ENCODE results near the gene NSUN3. TPM values are rescaled to one million over a fixed set of nuclear protein-coding genes. Genes with fewer than 3 reads are reported as not detected.

Gene NSUN3
- total and polyA plus RNA-seq, 2 of the 8 experiments (the other 6 are each of a cell fraction or from before 2014, with no cell fraction given): 2.1 to 5.1 TPM

- no peaks in the 10 kb centered on the region for H3K4me1 ChIP-seq (replicated peaks in 1 of 4; ENCODE audit: control insufficient read depth in 3 of 4, insufficient read depth in 4 of 4, low read length in 3 of 4)
- H3K9me3 ChIP-seq (ENCODE audit: insufficient read depth in 2 of 2, low read depth in 1 of 2, low read length in 1 of 2): no peaks in the 10 kb centered on the region
- no peak within 1 kb of the TSS for H3K23ac ChIP-seq (ENCODE audit: insufficient read length)
- no peak within 1 kb of the TSS for H3K4me3 ChIP-seq (ENCODE audit: extremely low read depth in 1 of 4, insufficient read depth in 2 of 4, low read depth in 3 of 4, low read length in 4 of 4)
- no peak within 1 kb of the TSS for H3K4ac ChIP-seq (replicated peaks; ENCODE audit: insufficient read length, low read depth, low read length)
- no peak within 1 kb of the TSS for H2AK5ac ChIP-seq (ENCODE audit: low read depth, low read length)
- ChIA-PET CTCF (ENCODE audit: partially characterized antibody) (interaction anchor here (1.0 kb wide), 1 partner anchor 9 kb away, joined by 3 read pairs; no protein-coding TSS in a partner anchor), POLR2A (ENCODE audit: partially characterized antibody) (no interaction called here)
- H3K27me3 ChIP-seq (replicated peaks in 1 of 4; ENCODE audit: control insufficient read depth in 3 of 4, extremely low read depth in 1 of 4, insufficient read depth in 3 of 4, low read length in 3 of 4): no peaks in the 10 kb centered on the region
- FAIRE-seq (no peak), DNase-seq (ENCODE audit: low read depth in 1 of 2, low spot score in 2 of 2) (no peak)
- no peaks in the 10 kb centered on the region for H3K36me3 ChIP-seq (ENCODE audit: control insufficient read depth in 2 of 4, insufficient read depth in 4 of 4, low read length in 3 of 4)
- no peaks in the 10 kb centered on the region for H3K79me2 ChIP-seq (ENCODE audit: control insufficient read depth in 1 of 2, insufficient read depth in 2 of 2, low read length in 2 of 2)
- no peak within 1 kb of the TSS for H4K8ac ChIP-seq (ENCODE audit: extremely low read depth, insufficient read depth, low read length)
- H2BK15ac ChIP-seq (ENCODE audit: low read length): no peak within 1 kb of the TSS
- H2BK20ac ChIP-seq (ENCODE audit: low read length): no peak within 1 kb of the TSS
- no peak within 1 kb of the TSS for H3K4me2 ChIP-seq (ENCODE audit: insufficient read depth in 1 of 2, low read depth in 2 of 2, low read length in 2 of 2)
- no peaks in the 10 kb centered on the region for H3K23me2 ChIP-seq (ENCODE audit: low read depth, low read length)
- H4K20me1 ChIP-seq (replicated peaks in 1 of 2; ENCODE audit: control insufficient read depth in 1 of 2, insufficient read depth in 2 of 2, low read length in 2 of 2): no peaks in the 10 kb centered on the region
- H4K5ac ChIP-seq (ENCODE audit: insufficient read length, low read depth, low read length): no peak within 1 kb of the TSS
- no peak within 1 kb of the TSS for H3K56ac ChIP-seq (replicated peaks; ENCODE audit: insufficient read length, low read depth, low read length)
- H2BK120ac ChIP-seq (replicated peaks; ENCODE audit: low read depth, low read length): no peak within 1 kb of the TSS
- H2AFZ ChIP-seq (ENCODE audit: low read length): no peak within 1 kb of the TSS
- H3K27ac ChIP-seq (ENCODE audit: low read depth, low read length): no peak within 1 kb of the TSS
- H2BK5ac ChIP-seq (ENCODE audit: low read depth, low read length): no peak within 1 kb of the TSS
- no peaks in the 10 kb centered on the region for H3K79me1 ChIP-seq (ENCODE audit: low read depth, low read length)
- WGBS, 2 experiments (ENCODE audit: extremely low coverage in 1 of 2, insufficient coverage in 1 of 2, insufficient read length in 1 of 2, insufficient replicate concordance in 2 of 2, low coverage in 1 of 2, low lambda C conversion rate in 2 of 2, missing lambda C conversion rate in 1 of 2): 85% methylated on average over 8 of the region's 8 CpGs; no CpG with 5 or more reads in 1 of the 2 experiments
- H3K18ac ChIP-seq (ENCODE audit: extremely low read depth, low read length): no peak within 1 kb of the TSS
- no peak within 1 kb of the TSS for H3K9ac ChIP-seq (replicated peaks in 1 of 4; ENCODE audit: extremely low read depth in 1 of 4, low read depth in 3 of 4, low read length in 3 of 4)
- H2BK12ac ChIP-seq (ENCODE audit: low read depth, low read length): no peak within 1 kb of the TSS
- no peak within 1 kb of the TSS for H4K91ac ChIP-seq (replicated peaks; ENCODE audit: insufficient read length, low read length)
- no peak within 1 kb of the TSS for H3K14ac ChIP-seq (ENCODE audit: insufficient read length)
- TF ChIP-seq NRF1 (IDR thresholded peaks at IDR 0.05; ENCODE audit: low read depth, low read length): no peak
- TF ChIP-seq SUZ12 (IDR thresholded peaks at IDR 0.05; ENCODE audit: low read length): no peak
- no peak for TF ChIP-seq NANOG (IDR thresholded peaks at IDR 0.05; ENCODE audit: insufficient read depth, low read depth, low read length, poor library complexity, severe bottlenecking)
- no peak for TF ChIP-seq KDM1A (IDR thresholded peaks at IDR 0.05; ENCODE audit: borderline replicate concordance, low read length)
- TF ChIP-seq KDM4A (IDR thresholded peaks at IDR 0.05; ENCODE audit: low read depth, low read length, severe bottlenecking): no peak
- TF ChIP-seq CBX8 (IDR thresholded peaks at IDR 0.05; ENCODE audit: borderline replicate concordance, low read depth, low read length): no peak
- TF ChIP-seq GTF2F1 (IDR thresholded peaks at IDR 0.05; ENCODE audit: borderline replicate concordance, low read depth, low read length): no peak
- TF ChIP-seq HDAC6 (IDR thresholded peaks at IDR 0.05; ENCODE audit: low read depth, low read length): no peak
- no peak for TF ChIP-seq ATF3 (IDR thresholded peaks at IDR 0.05; ENCODE audit: insufficient read depth, low read depth, low read length)
- TF ChIP-seq EZH2 (IDR thresholded peaks at IDR 0.05; ENCODE audit: low read depth, low read length, severe bottlenecking): no peak
- no peak for TF ChIP-seq CBX5 (IDR thresholded peaks at IDR 0.05; ENCODE audit: low read depth, low read length)
- TF ChIP-seq BACH1 (IDR thresholded peaks at IDR 0.05; ENCODE audit: low read length): no peak
Measured at GRCh38 chr3:94028093-94028837, 34.6 kb upstream of the NSUN3 start, which contains the start of gene STX19. Gene STX19 (minus strand): TSS chr3:94028597. CDS start chr3:94015269, 13,328 bp downstream.
